Measurements from ENCODE around the gene SLC2A1.

The SLC2A1 gene

GRCh38 chr1:42960122-42960390 lies 1.4 kb upstream of the SLC2A1 start:
- DNase-seq (ENCODE audit: low spot score) = no peak

DNA sequence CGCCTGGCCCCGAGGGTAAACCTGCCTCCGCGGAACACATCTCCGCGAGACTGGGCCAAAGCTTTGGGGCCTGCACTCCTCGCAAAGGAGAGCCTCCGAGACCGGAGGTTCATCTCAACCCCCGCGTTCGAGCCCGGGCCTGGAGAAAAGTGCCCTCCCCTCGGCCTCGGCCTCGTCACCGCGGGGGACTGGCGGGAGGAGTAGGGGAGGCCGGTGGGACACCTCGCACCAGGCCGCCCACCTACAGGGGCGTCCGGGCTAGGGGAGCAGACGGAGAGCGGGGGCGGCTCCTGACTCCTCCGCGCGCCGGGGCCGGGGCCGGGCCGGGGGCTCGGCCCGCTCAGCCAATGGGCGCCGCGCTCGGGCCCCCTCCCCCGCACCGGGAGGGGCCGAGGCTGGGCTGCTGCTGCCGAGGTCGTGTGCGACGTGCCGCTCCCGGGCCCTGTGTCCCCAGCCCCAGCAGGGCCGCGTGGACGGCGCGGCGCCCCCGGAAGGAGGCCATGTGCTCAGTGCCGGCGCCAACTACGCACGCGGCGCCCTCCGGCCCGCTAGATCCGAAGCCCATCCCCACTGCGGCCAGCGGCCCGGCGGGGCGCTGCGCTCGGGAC lies 684 bp downstream of the SLC2A1 start:
- no peak for DNase-seq (ENCODE audit: low spot score)

DNA sequence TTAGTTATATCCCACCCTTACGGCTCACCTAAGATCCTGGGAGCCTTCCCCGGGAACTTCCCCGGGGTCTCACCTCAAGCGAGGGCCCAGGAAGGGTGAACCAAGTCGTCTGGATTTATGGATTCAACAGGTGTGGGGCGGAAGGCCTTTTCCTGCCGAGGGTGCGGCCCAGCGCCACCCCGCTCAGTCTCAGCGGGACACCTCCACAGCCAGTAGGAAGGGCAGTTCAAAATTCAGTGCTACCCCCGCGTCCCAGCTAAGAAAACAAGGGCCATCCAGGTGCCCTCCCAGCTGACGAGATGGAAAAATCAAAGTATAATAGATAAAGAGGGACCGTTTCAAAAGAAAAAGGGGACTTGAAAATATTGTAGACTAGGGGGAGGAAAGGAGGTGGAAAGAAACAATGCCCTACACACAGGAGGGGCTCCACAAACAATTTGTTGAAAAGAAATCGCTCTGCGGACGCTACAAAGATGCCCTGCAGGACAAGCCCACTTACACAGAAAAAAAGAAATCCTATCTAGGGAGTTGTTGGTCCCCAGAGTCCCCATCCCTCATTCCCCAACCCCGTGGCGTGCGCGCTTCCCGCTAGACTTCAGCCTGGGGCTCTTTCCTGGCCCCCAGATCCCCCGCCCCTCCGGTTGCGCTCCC lies 1.3 kb downstream of the SLC2A1 start:
- no peak for DNase-seq (ENCODE audit: low spot score)

- DNase-seq (ENCODE audit: low spot score) = no peak
These were observed 1.9 kb downstream of the SLC2A1 start for GRCh38 chr1:42956739-42957138.

GRCh38 chr1:42955311-42956063 lies 3.2 kb downstream of the SLC2A1 start:
- DNase-seq (ENCODE audit: low spot score) = no peak

DNA sequence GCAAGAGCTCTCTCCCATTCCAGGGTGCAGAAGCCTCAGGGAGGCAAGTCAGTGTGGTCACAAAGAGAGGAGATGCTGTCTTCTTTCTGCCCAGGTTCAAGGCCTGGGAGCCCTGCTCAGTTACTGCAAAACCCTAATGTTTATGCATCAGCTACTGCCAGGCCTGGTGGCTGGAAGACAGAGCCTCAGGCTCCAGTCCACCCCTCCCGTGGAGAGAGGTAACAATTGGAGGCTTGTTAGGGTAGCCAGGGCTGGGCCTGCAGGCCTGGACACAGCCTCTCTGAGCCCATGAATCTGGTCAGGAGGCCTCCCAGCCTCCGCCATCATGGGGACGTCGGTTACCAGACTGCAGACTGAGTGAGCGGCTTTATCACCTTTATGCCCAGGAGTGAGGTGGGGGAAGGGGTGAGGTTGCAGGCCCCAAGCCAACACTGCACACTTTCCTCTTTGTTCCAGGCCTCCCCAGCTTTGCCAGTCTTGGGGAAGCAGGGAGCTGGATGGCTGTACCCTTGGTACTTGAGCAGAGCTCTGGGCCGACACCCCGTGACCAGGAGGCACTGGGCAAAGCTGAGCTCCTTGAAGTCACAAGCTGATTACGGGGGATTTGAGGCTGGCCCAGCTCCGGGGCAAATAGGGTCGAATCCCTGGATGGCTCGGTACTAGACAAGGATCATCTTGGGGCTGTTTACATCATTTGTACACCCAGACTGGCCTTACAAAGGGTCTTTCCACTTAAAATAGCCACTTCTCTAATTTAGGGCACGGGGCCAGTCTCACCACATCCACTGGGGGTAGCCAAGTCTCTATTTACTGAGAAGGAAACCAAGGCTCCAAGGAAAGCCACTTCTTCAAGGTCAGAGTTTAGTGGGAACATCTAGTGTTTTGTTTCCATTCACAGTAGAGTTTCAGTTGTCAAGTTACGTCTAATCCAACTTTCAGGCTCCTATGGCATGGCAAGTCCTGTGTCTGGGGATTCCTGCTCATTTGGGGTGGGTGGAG lies 5.2 kb downstream of the SLC2A1 start:
- DNase-seq (ENCODE audit: low spot score) = peak; percentile 66

- DNase-seq (ENCODE audit: low spot score) = no peak
These were observed 6.2 kb downstream of the SLC2A1 start for GRCh38 chr1:42952303-42953001.

GRCh38 chr1:42951588-42951987 lies 7.1 kb downstream of the SLC2A1 start:
- DNase-seq (ENCODE audit: low spot score) = no peak

- DNase-seq (ENCODE audit: low spot score) = no peak
These were observed 8.6 kb downstream of the SLC2A1 start for GRCh38 chr1:42950116-42950481.

GRCh38 chr1:42949312-42950115 lies 9.2 kb downstream of the SLC2A1 start:
- no peak for DNase-seq (ENCODE audit: low spot score)

DNA sequence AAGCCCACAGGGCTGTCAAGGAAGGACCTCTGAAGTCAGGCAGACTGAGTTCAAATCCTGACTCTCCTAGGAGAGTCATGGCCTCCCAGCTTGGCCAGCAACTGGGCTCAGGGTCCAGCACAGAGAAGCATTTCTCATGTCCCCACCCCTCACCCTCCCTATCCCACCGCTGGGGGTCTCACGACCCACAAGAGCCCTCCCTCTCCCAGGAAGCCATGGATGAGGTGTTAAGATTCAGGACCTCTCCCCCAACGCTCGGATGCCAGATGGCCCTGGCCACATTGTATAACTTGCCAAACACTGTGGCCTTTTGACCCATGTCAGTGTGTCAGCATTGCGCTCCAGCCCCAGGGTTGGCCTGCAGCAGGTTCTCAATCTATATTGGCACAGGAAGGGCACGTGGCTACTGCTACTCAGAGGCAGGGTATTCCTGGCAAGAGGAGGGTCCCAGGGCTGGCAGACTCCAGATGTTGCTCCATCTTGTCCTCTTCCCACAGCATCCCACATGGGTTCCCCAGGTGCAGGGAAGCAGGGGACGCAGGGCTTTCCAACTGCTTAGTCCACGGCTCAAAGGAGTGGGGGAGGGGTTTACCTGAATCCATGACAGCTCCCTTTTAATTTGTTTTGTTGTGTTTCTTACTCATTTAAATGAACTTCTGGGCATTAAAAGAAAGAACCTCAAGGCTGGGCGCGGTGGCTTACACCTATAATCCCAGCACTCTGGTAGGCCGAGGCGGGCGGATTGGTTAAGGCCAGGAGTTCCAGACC lies 10.5 kb downstream of the SLC2A1 start:
- no peak for DNase-seq (ENCODE audit: low spot score)

GRCh38 chr1:42947117-42947516 lies 11.6 kb downstream of the SLC2A1 start:
- DNase-seq (ENCODE audit: low spot score) = no peak

GRCh38 chr1:42946120-42946898 lies 12.4 kb downstream of the SLC2A1 start:
- no peak for DNase-seq (ENCODE audit: low spot score)

GRCh38 chr1:42945164-42945563 lies 13.5 kb downstream of the SLC2A1 start:
- no peak for DNase-seq (ENCODE audit: low spot score)

DNA sequence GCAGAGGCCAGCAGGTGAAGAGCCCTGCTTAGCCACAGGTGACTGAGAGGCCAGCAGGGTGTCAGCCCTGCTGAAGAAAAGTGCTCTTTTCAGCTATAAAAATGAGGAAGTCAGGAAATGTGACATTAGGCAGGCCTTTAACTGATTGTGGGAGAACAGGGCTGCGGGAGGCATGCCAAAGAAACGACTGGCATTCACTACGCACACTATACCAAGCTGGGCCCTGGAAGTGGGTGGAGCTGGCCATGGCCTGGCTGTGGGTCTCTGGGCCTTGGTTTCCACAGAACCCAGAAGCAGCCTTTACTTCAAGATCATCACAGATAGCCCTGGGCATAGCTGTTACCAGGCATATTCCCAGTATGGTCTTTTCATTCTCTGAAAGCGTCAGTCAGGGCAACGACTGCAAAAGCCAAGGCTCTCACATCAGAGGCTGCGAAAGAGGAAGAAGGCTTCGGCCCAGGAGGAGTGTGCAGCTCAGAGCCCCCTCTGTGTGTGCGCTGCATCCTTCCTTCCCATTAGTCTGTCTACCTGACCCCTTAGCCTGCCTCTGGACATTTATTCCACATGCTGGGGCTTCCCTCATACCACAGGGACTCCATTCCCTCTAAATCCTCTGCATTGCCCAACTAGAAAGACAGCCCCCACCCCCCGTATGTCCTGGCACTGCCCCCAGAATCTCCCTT lies 14.3 kb downstream of the SLC2A1 start:
- DNase-seq (ENCODE audit: low spot score) = no peak

DNA sequence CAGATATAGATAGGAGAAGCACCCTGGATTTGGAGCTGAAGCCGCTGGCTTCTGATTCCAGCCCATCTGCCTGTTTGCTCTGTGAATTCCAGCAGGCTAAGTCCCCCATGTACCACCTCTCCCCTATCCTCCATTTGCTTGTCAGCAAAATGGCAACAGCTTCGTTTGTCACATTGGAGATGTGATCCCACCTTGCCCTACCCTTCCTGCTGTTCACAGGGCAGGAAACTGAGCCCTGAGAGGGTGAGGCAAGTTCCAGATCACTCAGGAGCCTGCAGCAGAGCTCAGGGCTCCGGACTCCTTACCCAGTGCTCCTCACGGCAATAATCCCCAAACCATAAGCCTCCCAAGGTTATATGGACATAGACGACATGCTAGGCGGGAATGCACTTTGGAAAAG lies 14.9 kb downstream of the SLC2A1 start:
- no peak for DNase-seq (ENCODE audit: low spot score)

DNA sequence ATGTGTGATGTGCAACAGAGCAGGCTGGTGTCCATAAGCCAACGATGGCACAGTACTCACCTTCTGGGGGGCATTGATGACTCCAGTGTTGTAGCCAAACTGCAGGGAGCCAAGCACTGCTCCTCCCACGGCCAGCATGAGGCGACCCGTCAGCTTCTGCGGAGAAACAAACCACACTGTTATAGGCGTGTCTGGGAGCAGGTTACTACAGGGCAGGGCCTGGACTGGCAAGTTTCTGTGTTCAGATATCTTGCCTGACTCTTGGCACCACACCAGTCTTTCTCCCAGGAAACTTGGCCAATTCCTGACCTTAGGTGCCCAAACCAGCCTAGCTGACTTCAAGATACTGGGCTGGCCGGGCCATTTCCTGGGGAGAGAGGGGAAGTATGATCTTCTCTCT lies 15.5 kb downstream of the SLC2A1 start:
- no peak for DNase-seq (ENCODE audit: low spot score)

GRCh38 chr1:42942444-42942843 lies 16.2 kb downstream of the SLC2A1 start:
- DNase-seq (ENCODE audit: low spot score) = no peak

All from COLO829 (cell line).